ENCODE data around the gene FGF14. TPM values are rescaled to one million over a fixed set of nuclear protein-coding genes. Genes with fewer than 3 reads are reported as not detected.
A peak's percentile ranks its signal among the peaks of the same experiment; 100 is the strongest.

The FGF14 gene
- total and polyA plus RNA-seq, 2 donors (not counting 3 experiments of a cell fraction or from before 2014, with no cell fraction given), result not detected

- H3K4me3 ChIP-seq (replicated peaks in 1 of 3; ENCODE audit: insufficient read depth in 1 of 3, low read depth in 1 of 3, low read length in 3 of 3), result peak overlapping the region in 1 of 3 experiments; percentile 38
- no peak for FAIRE-seq
- no peaks in the 10 kb centered on the region for H4K20me1 ChIP-seq (replicated peaks; ENCODE audit: control insufficient read depth, extremely low read depth, insufficient read depth, low read length)
- peak overlapping the region; percentile 62 for H3K4me2 ChIP-seq (ENCODE audit: insufficient read depth, low read length)
- H3K36me3 ChIP-seq (ENCODE audit: control insufficient read depth in 2 of 2, extremely low read depth in 1 of 2, insufficient read depth in 2 of 2, low read length in 2 of 2), result no peaks in the 10 kb centered on the region
- no peaks in the 10 kb centered on the region for H3K4me1 ChIP-seq (ENCODE audit: control insufficient read depth, extremely low read depth, insufficient read depth, low read length)
- intact Hi-C loops (cut with micrococcal nuclease), result loop anchor here (2.0 to 5.0 kb wide), 2 partner anchors 407 to 775 kb away; no protein-coding TSS in a partner anchor
- peaks cover 34 to 58% of the 10 kb centered on the region in 2 experiments for H3K27me3 ChIP-seq (ENCODE audit: control insufficient read depth in 2 of 2, insufficient read depth in 2 of 2, low read length in 2 of 2)
- no TSS peak for BruUV-seq (replicated peaks)
- dilution Hi-C loops (cut with MboI; ENCODE audit: extremely low pct_ligation_motif_present, low sequenced_read_pairs), result no loop called here
- no peak overlapping the region for H3K9ac ChIP-seq (replicated peaks; ENCODE audit: extremely low read depth, insufficient read depth, low read length)
- ChIA-PET POLR2A (no interaction called here), CTCF (interaction anchor here (3.3 kb wide), 1 partner anchor 775 kb away, joined by 18 read pairs; no protein-coding TSS in a partner anchor)
- no peaks in the 10 kb centered on the region for H3K9me3 ChIP-seq (replicated peaks; ENCODE audit: control insufficient read depth, insufficient read depth, low read length)
- TF ChIP-seq CTCF (IDR thresholded peaks at IDR 0.05; ENCODE audit: extremely low read depth in 1 of 2, insufficient read depth in 1 of 2, low read depth in 1 of 2, low read length in 2 of 2), result no peak
- no peak for TF ChIP-seq MYC (IDR thresholded peaks at IDR 0.05; ENCODE audit: low read depth, low read length)
- TF ChIP-seq POLR2AphosphoS5 (IDR thresholded peaks at IDR 0.05; ENCODE audit: insufficient read depth, low read depth, low read length), result no peak
- TF ChIP-seq EZH2 (IDR thresholded peaks at IDR 0.05; ENCODE audit: borderline replicate concordance, low read depth, low read length, severe bottlenecking), result peak; percentile 52
- no peaks in the 10 kb centered on the region for H3K79me2 ChIP-seq (ENCODE audit: control insufficient read depth, insufficient read depth, low read length)
- H3K27ac ChIP-seq (ENCODE audit: insufficient read depth, low read depth, low read length), result no peak overlapping the region
- DNase-seq (ENCODE audit: low read depth, low spot score), result peak; percentile 38
- no peak overlapping the region for H2AFZ ChIP-seq (ENCODE audit: low read depth, low read length)
- H3K9me1 ChIP-seq (replicated peaks; ENCODE audit: control insufficient read depth, extremely low read depth, insufficient read depth, low read length), result no peaks in the 10 kb centered on the region
Measured at GRCh38 chr13:101919541-101920181, 482.2 kb downstream of the FGF14 start.
